ENCODE data around the gene MLLT3. TPM values are rescaled to one million over a fixed set of nuclear protein-coding genes. Genes with fewer than 3 reads are reported as not detected.

Gene MLLT3
- total RNA-seq, 1 donor from 2014 or later, result 16.9 TPM

DNA sequence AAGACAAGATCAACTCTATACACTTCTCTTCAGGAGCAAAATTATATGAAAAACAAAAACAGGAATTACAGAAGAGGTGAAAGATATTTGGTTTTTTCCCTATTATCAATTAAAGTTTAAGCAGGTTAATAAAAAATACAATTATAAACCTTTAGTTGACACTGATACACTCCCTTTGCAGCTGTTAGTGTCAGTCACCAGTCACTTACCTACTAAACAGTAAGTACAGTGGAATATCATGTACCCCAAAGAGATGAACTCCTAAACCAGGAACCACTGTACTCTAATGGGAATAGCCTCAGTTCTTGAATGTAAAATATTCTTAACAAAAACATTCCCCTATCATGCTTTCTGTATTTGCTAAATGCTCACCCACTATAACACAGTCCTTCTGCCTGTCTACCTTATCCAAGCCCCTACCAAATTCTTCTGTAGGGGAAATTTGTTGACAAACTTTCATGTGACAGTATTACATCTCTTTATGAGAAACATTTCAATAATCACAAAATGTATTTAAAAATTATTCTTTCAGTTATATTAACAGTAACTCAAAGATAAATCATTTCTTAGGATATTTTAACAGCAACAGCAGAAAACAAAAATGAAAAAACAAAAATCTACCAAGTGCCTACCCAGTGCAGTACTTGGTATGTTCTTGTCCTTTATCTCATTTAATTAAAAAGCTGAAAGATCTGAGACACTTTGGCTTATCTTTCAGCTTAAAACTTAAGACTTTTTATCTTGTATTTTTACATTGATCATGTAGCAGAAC is 212.8 kb downstream of the MLLT3 start:
- DNase-seq, result no peak

DNA sequence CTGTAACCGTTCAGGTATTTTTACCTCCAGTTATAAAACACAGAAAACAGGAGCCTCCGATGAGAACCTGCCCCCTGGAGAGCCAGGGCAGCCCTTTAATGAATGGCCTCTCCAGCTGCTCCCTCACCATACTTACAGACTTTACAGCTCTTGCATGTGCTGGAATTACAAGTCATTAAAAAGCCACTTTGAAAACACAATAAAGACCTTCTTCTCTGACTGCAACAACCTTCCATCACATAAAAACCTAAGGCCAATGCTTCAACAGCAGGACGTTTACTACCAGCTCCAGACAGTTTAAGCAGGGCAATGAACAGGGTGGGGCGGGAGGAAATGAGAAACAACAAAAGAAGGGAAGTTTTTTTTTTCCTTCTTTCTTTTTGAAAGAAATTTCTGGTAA is 213.8 kb downstream of the MLLT3 start:
- DNase-seq, result no peak

DNA sequence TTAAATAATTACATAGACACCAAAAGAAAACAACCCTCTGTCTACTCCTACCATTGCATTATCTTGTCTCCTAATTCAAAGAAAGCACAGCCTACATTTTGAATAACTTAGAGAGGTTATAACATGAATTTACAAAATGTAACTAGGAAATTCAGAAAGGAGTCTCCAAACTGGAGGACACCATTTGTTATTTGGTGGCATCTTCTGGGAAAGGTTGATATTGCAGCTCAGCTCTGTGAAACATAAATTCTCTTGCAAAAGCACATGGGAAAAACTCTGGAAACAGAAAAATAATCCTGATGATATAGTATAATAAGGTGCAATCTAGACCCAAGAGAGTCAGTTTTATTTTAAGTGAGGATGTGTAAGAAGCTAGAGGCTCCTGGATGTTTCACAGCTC is 215.3 kb downstream of the MLLT3 start:
- no peak for DNase-seq

DNA sequence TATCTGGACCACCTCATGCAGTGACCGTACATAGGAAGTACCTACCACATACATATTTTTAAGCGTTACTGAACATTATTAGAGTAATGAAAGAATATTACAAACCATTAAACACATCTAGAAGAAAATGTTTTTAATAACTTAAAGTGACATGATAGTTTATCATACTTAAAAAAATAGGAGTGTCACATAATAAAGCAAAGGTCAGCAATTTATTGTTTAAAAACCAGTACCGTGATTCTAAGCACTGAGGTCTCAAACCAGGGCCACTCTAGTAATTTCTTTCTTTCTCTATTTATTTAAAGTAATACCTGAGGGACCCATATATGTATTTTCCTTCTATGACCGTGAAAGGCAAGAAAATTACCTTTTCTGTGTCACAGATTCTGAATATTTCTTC is 216.0 kb downstream of the MLLT3 start:
- DNase-seq, result no peak

DNA sequence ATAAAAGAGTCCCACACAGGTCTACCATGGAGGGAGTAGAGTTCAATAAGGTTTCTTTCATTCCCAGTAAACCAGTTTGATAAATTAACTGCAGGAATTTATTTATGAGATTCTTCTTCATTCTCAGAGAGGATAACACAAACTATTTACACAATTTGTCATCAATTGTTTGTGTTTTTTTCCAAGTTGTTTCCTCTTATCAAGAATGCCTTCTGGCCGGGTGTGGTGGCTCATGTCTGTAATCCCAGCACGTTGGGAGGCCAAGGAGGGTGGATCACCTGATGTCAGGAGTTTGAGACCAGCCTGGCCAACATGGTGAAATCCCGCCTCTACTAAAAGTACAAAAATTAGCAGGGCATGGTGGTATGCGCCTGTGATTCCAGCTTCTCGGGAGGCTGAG is 216.7 kb downstream of the MLLT3 start:
- DNase-seq, result no peak

DNA sequence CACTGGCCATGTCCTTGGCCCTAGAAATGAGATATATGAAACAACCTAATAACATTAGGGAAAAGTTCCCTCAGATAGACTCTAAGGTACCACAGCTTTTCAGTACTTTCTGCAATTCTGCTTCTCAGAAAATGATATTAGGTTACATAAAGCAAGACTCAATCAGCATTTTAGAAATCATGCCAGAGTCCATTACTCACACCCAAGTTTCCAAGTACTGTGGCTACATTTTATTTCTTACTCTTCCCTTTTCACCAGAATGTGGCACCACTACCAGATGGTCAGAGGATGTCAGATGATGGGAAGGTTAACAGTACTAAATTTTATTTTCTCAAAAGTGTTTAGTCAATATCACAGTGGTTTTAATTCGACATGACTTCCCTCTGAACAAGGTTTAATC is 217.2 kb downstream of the MLLT3 start:
- no peak for DNase-seq

DNA sequence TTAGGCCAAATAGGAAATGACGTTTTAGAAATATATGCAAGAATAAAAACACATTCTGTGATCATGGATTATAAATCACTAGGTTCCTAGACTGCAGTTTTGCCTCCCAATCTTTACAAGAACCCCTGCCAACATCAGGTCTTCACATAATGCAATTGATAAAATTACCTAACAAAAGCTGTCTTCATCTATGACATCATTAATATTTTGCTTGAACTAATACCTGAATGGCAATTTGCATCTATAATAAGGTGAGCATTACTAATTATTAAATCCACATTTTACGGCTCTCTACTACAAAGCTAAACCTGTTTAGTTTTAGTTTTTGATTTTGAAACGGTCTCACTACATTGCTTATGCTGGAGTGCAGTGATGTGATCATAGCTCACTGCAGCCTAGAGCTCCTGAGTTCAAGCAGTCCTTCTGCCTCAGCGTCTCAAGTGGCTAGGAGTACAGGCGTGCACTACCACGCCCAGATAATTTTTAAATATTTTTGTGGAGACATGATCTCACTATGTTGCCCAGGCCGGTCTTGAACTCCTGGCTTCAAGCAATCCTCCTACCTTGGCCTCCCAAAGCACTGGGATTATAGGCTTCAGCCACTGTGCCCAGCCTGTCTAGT is 218.0 kb downstream of the MLLT3 start:
- no peak for DNase-seq

DNA sequence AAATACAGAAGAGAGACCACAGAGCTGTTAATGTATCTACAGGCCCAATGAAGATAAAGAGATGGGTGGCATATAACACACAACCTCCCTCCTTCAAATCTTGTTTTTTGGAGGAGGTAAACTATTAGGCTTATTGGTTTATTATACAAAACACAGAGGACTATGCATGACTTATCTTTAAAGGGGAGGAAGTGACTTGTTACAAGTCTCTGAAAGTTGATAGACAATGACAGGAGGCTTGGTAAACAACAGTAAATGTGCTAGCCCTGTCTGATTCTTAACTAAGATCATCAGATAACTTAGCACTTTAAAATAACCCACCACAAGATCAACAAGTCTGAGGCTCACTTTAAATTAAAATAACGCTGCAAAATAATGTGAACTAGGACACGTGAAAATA is 219.0 kb downstream of the MLLT3 start:
- DNase-seq, result no peak

DNA sequence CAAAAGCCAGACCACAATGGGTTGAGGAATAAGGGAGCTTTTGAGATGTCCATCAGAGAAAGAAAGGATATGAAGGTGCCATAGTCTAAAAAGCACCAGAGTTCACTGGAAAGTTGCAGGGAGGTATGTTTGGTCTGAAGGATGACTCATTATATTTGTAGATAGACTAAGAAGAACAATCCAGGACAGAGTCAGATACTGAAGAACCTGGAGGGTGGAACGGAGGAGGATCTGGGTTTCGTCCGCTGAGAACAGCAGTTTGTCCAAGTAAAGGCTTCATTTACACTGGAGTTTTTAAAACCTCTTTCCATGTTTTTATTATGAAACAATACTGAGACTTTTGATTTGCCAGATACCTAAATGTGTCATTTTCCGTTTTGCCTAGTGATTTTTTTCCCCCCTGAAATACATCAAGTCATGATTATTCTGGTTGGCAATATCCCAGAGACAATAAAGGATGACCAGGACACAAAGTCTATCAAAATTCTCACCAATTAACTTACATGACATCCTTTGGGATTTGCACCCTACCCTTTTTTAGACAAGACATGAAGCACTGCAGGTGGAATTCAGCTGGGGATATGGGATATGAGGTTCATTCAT is 219.9 kb downstream of the MLLT3 start:
- DNase-seq, result no peak

DNA sequence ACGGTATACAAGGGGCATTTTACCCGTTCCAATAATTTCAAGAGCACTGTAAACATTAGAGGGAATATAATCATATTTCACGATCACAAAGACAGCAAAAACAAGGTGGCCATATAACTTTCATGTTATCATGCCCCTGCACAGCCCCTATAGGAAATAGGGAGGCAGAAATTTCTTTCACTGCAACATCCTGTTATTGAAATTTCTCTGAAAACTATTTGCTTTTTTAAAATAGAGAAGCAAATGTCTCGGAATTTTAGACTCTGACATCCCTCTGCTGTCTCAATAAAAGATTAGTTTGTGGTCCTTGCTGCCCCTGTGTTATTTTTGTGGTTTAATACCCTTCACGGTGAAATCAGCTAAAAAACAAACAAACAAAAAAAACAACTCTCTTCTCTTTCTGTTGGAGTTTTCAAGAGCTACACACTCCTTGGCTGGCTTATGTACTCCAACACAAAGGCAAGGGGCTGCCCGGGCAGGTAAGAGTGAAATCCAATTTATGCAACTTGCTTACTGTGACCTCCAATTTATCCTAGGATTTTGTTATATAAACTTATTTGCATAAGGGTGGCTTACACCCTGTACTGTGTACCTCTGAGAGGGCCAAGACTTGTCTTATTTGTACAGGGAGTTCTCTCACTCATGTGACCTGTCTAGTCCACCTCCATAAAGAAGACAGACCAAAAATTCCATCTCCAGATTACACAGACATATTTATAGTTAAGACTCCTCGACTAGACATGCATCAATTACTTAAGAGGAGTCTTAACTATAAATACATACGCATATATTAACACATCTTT is 223.6 kb downstream of the MLLT3 start:
- no peak for DNase-seq

DNA sequence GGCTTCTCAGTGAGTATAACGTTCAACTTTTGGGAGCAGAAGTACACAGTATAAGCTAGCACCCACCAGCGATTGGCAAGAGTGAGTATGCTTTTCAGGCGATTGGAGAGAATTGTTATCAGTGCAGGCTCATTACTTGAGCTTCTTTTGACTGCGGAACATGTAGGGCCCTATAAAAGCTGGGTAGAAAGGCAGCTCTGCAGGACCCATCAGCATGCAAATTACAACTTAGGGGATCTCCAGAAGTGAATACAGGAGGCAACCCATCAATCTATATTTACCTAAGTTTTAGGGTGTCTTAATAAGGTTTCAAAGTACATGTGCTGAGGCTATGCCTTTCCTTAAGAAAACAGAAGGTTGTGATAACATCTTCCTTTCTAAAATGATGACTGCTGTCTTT is 225.0 kb downstream of the MLLT3 start:
- no peak for DNase-seq

DNA sequence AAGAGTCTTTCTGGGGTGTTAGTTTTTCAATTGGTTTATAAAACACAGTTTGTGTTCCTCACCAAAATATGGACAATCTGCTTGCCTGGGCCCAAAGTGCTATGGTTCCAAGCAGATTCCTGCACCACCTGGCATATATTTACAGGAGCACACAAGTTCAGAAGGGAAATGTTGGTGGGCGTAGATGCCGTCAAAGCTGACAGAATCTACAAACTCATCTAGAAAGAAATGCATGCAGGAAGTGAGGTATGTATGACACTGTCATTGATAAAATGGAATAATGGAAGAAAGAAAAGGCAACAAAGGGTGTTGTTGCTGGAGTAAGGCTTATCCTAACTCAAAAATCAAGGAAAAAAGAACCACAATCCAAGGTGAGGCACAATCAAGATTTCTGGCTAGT is 225.8 kb downstream of the MLLT3 start:
- no peak for DNase-seq

DNA sequence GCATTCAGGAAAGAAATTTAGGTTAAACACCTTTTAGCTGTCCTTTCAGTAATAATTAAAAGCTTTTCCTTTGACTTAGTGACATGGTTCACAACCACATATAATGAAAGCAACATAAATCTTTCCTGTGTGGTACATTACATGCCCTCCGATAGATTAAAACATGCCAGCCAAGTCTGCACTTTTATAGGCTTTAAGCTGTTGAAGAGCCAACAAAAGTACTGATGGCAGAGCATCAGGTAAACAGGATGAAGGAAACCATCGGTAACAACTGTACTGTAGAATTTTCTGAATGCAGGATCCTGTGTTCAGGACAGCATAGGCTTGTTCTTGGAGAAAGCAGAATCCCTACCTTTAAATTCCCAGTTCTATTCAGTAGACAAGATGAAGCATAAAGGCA is 226.6 kb downstream of the MLLT3 start:
- DNase-seq, result no peak

DNA sequence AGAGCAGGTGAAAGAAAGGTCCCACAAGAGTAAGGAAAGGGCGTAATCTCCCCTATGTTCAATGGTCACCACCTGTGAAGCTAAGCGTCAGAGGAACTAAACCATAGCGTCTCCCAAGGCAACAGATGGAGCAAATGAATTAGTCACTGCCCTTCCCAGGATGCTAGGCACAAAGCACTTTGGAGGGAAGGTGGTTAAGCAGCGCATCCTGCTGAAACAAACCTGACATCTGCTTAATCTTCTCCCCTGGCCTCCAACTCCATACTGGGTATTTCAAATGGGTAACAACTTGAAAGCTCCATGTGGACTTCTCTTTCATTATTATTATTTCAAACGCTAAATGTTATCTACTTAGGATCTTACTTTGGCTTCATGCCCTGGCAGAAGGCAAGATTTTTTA is 227.3 kb downstream of the MLLT3 start:
- DNase-seq, result no peak

DNA sequence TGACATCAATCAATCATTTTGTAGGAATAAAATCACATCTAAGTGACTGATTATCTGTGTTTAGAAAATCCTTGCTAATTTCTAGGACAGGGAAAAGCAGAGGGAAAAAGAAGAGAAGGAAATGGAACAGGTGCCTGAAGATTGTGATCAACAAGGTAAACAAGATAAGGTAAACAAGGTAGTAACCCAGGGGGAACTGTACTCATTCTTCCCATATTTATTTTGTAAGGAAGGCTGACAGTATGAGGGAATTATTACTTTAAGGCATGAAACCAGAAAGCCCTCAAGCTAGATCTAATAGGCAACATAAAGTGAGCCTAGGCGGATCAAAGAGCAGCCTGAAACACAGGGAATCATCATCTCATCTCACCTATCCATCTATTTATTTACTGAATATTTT is 231.1 kb downstream of the MLLT3 start:
- DNase-seq, result no peak

DNA sequence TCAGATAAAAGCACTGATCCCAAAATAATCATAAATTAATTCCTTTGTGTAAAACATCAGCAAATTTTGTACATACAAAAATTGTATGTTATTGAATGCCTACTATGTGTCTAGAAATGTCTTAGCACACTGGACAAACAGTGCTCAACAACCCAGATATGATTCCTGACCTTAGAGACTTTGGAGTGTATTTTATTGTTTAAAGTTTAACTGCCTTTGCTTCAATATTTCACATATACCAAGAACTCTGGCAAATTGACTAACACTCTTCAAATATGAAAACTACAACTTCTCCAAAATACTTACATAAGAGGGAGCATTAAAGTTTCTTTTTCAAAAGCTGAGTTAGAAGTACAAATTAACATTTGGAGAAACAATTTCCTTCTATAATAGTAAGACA is 231.9 kb downstream of the MLLT3 start:
- no peak for DNase-seq

DNA sequence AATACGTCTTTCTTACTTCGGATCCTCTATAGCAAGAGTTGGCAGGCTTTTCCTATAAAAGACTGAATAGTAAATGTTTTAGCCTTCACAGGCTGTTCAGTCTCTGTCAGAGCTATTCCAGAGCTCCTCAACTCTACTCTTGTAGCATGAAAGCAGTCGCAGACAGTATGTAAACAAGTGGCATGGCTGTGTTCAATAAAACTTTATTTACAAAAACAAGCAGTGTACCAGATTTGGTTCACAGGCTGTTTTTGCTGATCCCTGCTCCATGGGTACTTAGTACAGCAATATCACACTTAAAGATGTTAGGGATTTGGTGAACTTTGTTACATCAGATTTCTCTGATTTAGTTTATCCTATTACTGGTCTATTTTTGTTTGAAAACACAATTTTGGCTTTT is 235.2 kb downstream of the MLLT3 start:
- DNase-seq, result no peak

DNA sequence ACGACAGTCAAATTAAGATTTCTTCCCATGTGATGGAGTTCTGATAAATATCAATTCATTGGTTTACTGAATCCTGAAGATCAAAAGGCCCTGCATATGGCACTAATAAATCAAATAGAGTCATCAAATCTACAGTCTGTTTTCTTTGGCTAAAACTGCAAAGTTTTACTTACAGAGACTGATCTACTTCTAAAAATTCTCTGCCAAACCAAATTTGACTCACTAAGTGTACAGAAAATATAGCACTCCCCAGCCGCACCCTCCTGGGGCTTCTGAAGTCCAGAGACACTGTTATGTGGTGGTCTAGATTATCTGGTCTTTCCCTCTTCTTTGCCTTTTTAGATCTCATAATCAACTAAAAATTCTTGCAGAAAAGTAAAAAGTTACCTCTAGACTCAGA is 237.7 kb downstream of the MLLT3 start:
- no peak for DNase-seq

DNA sequence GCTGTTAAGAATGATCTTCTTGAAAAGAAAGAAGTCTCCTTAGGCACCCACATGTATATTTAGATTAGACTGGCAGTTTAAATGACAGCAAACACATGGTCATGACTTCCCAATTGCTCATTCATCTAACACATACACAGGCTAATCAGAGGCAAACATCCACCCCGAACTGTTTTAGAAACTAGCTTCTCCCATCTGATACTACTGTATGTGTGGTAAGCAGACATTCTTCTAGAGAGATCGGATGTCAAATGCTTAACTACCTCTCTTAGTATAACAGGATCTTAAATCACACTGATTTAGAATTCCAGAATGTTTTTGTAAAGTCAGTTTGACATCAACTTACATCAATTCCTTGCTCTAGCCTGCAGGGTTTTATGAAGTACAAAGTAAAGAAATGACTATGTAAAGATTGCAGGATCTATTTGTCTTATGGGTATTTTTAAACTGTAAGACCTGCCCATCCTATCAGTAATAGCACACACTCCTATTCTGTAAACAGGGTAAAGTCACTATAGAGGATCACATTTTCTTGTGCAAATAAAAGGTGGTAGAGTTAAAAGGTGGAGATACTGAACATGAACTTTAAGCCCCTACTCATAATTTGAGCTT is 239.7 kb downstream of the MLLT3 start:
- no peak for DNase-seq

DNA sequence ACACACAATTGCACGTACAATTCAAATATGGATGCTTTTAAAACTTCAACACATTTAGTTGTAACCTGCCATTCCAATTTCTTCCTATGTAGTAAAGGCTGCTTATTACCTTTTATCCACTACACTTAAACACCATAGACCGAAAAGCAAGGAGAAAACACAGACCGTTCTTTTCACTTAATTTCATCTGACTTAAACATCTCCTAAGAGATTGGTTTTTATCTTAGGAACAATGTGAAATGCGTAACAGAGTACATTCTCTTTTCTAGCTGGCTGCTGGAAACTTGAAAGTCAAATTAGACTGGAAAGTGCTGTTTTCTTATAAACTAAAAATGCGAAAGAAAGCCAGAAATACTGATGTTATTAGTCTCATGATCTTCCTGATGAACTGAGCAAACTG is 241.8 kb downstream of the MLLT3 start:
- DNase-seq, result no peak

DNA sequence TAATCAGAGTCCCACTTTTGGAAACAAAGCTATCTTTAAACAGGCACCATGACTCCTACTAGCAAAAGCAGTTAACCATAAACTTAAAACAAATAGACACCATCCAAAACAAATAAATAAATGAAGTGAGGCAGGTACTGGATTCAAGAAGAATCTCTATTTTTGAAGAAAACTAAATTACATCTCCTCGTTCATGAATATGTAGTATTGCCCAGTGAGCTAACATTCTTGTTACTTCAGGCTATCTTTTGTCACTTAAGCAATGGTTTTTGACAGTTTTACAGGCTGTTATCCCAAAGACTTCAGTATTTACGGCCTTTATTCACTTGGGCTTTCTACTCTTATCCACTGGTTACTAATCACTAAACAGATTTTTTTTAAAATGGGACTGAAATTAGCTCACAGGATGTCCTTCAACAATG is 242.5 kb downstream of the MLLT3 start:
- no peak for DNase-seq

DNA sequence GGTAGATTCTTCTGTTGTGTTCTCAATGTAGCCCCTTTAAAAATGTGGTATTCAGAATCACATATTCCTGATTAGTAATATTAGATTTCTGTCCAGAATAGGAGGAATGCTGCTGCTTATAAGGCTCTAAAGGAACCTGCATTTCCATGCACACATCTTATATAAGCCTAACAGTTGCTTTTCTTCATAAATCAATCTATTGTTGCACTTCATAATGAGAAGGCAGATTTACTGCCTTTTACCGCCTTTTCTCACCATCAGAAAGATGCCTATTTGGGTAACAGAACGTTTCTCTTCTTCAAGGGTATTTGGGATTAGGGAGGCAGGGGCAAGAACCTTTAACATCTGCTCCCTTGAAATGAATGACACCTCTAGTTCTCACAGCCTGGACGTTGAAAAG is 243.4 kb downstream of the MLLT3 start:
- DNase-seq, result no peak

DNA sequence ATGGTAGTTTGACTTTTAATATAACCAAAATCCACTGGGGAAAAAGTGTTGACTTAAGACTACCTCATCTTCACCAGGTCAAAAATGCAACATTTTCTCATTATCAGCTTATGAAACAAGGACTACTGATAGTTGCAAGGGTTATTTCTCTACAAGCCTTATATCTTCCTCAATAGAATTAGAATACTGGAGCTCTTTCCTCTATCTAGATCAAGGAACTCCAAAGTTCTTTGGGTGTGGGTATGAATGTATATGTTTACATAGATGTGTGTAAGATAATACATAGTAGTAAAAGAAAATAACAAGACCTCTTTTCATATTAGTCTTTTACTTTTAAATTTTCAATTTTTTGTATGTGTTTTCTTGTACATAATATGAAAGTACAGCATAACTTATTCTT is 244.5 kb downstream of the MLLT3 start:
- no peak for DNase-seq
